Sigmoid colon (tissue), 7 donors: Measurements from ENCODE around the gene CLK1. TPM values are rescaled to one million over a fixed set of nuclear protein-coding genes. Genes with fewer than 3 reads are reported as not detected.
A peak's percentile ranks its signal among the peaks of the same experiment; 100 is the strongest.
"Not testable (repeated sequence)": the region's sequence is repeated elsewhere in the genome, so short reads cannot be mapped to it uniquely, and the experiment has no call there.

Experiments
- DNase-seq: peaks from one replicate; pipeline ENCODE4 v3.0.0-alpha.2; 2019
- H3K27ac ChIP-seq, 4 donors: fragments of 200-600 bp; sonication (generic); one replicate each; pipeline ENCODE4 v1.5.1; 2016 to 2019; ENCODE audit warnings: mild to moderate bottlenecking in 1 of 4
- H3K27me3 ChIP-seq, 3 donors: fragments of 200-600 bp; sonication (generic); one replicate each; pipeline ENCODE4 v1.5.1; 2019; ENCODE audit warnings: mild to moderate bottlenecking in 1 of 3
- H3K36me3 ChIP-seq, 4 donors: fragments of 200-600 bp; sonication (generic); one replicate each; pipeline ENCODE4 v1.5.1; 2016 to 2019
- H3K4me1 ChIP-seq, 4 donors: fragments of 200-600 bp; sonication (generic); one replicate each; pipeline ENCODE4 v1.5.1; 2017 to 2019
- H3K4me3 ChIP-seq, 4 donors: fragments of 200-600 bp; sonication (generic); one replicate each; pipeline ENCODE4 v1.5.1; 2017 to 2019; ENCODE audit warnings: mild to moderate bottlenecking in 2 of 4, moderate library complexity in 1 of 4
- H3K9me3 ChIP-seq, 4 donors: fragments of 200-600 bp in 3 of 4; sonication (generic) in 3 of 4; one replicate each; pipeline versions ENCODE4 v1.5.1 to v1.6.1; 2013 to 2019
- EP300 ChIP-seq, 4 donors: sonication (generic); formaldehyde crosslinking; IDR thresholded peaks; one replicate each; pipeline ENCODE4 v1.6.1; 2017; ENCODE audit warnings: antibody characterized with exemption in 4 of 4
- POLR2A ChIP-seq, 2 donors: fragments of 450-650 bp; IDR thresholded peaks; one replicate each; pipeline ENCODE4 v1.6.1; 2016; ENCODE audit warnings: antibody characterized with exemption in 2 of 2, mild to moderate bottlenecking in 2 of 2, moderate library complexity in 2 of 2
- POLR2AphosphoS5 ChIP-seq, 4 donors: sonication (generic); formaldehyde crosslinking; IDR thresholded peaks; one replicate each; pipeline ENCODE4 v1.6.1; 2017; ENCODE audit warnings: antibody characterized with exemption in 4 of 4
- WGBS, 2 donors: extraction: QIAGEN DNeasy Blood & Tissue Kit; methylation state at CpG; one replicate each; pipeline ENCODE4 v1.1.7; 2013; 5-methylcytosine and 5-hydroxymethylcytosine counted together
- intact Hi-C: fragments of 100-400 bp; cut with DNase I; formaldehyde crosslinking; loops from one replicate; pipeline ENCODE4 v1.15.1; 2023
- polyA plus RNA-seq, 3 donors: library from polyadenylated mRNA; stranded (reverse); fragments of 200-250 nt; gene quantifications; one replicate each; pipeline ENCODE4 v1.2.3, GENCODE V29; 2013
- total RNA-seq, 4 donors: library from RNA; depleted of rRNA; stranded (reverse); fragments of >200 nt; gene quantifications; one replicate each; pipeline ENCODE4 v1.1.0, GENCODE V29; 2016
- TF ChIP-seq, protein P1 (sequence below), 4 experiments: fragments of 450-650 bp in 3 of 4; fragments of 200-600 bp in 1 of 4; IDR thresholded peaks; one replicate each; pipeline ENCODE4 v1.5.1; 2016 to 2019; ENCODE audit warnings: antibody characterized with exemption in 4 of 4, mild to moderate bottlenecking in 3 of 4, moderate library complexity in 2 of 4
- donor health status: healthy with polysubstance abuse.
- donor health status: Bipolar disorder and iron deficiency.
- donor health status: healthy.

Gene CLK1
- total and polyA plus RNA-seq, 7 donors = 44.4 to 229 (median 150) TPM

DNA sequence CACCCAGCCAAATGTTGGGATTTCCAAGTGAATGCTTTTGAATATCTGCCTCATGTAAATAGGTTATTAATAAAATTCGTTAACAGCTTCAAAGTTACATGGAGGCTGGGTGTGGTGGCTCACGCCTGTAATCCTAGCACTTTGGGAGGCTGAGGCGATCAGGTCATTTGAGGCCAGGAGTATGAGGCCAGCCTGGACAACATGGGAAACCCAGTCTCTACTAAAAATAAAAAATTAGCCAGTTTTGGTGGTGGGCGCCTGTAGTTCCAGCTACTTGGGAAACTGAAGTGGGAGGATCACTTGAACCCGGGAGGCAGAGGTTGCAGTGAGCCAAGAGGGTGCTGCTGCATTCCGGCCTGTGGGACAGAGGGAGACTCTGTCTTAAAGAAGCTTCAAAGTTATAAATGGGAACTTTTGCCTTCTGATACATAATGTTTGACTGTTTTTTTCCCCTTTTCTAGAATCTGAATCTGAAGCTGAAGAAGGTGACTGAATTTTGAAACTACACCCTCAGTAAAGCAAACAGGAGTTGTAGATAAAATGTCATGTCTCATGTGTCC lies 42.7 kb downstream of the CLK1 start:
- peaks cover 15 to 61% (median 51%) of the 10 kb centered on the region in 4 donors for H3K36me3 ChIP-seq
- intact Hi-C loops = no loop called here

DNA sequence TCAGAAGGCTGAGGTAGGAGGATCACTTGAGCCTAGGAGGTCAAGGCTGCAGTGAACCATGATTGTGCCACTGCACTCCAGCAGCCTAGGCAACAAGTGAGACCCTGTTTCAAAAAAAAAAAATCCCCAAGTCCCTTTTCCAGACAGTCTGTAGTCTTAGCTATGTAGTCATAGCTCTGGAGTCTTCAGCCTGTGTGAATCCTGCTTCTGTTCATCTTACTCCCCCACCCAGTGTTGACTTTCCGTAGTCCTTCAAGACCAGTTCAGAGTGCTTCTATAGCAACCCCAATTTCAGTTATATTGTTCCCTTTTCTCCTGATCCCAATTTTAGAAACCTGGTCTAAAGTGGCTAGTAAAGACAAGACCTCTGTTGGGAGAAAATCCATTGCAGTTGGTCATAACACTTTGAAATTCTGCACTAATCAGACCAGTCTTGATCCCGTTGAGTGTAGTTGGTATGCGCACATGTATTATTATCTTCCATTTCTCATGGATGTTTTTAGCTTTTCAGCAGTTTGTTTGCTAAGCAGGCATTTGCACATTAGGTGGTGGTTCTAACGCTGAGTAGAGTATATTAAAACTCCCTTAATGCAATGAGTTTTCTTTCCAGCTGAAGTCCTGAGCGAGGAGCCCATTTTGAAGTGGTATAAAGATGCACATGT lies 43.8 kb downstream of the CLK1 start:
- TF ChIP-seq, protein P1, sequence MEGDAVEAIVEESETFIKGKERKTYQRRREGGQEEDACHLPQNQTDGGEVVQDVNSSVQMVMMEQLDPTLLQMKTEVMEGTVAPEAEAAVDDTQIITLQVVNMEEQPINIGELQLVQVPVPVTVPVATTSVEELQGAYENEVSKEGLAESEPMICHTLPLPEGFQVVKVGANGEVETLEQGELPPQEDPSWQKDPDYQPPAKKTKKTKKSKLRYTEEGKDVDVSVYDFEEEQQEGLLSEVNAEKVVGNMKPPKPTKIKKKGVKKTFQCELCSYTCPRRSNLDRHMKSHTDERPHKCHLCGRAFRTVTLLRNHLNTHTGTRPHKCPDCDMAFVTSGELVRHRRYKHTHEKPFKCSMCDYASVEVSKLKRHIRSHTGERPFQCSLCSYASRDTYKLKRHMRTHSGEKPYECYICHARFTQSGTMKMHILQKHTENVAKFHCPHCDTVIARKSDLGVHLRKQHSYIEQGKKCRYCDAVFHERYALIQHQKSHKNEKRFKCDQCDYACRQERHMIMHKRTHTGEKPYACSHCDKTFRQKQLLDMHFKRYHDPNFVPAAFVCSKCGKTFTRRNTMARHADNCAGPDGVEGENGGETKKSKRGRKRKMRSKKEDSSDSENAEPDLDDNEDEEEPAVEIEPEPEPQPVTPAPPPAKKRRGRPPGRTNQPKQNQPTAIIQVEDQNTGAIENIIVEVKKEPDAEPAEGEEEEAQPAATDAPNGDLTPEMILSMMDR (IDR thresholded peaks at IDR 0.05) = no peak
- no peaks in the 10 kb centered on the region for H3K27me3 ChIP-seq
- 92 to 97% methylated on average over 5 of the region's 5 CpGs for WGBS, 2 donors
- H3K36me3 ChIP-seq = peaks cover 15 to 72% (median 61%) of the 10 kb centered on the region in 4 donors
- H3K27ac ChIP-seq = no peak overlapping the region
- no peak for DNase-seq
- H3K4me3 ChIP-seq = no peak overlapping the region
- no peaks in the 10 kb centered on the region for H3K9me3 ChIP-seq
- no peaks in the 10 kb centered on the region for H3K4me1 ChIP-seq
- intact Hi-C loops = no loop called here

More for the DNA sequence above, 42.7 kb downstream of the CLK1 start:
- 91 to 97% methylated on average over 6 of the region's 6 CpGs for WGBS, 2 donors
- H3K27me3 ChIP-seq = no peaks in the 10 kb centered on the region
- H3K27ac ChIP-seq = no peak overlapping the region
- H3K9me3 ChIP-seq = no peaks in the 10 kb centered on the region
- H3K4me1 ChIP-seq = peaks cover 0 to 5% (median 0%) of the 10 kb centered on the region in 4 donors
- DNase-seq = no peak
- H3K4me3 ChIP-seq = no peak overlapping the region
- TF ChIP-seq, protein P1 (IDR thresholded peaks at IDR 0.05) = no peak

DNA sequence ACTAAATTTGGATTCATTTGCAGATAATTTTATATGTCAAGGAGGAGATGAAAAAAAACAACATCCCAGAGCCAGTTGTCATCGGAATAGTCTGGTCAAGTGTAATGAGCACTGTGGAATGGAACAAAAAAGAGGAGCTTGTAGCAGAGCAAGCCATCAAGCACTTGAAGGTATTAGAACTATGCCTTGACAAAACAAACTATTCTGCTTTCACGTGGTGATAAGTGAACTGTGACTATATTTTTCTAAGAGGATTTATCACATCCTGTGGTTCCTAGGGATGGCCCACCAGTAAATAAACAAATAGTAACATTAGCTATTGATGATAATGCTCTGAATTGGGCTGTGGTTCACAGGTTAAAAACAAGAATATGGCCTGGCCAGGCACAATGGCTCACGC lies 45.7 kb downstream of the CLK1 start:
- DNase-seq, intact Hi-C loops, H3K9me3 ChIP-seq, H3K4me3 ChIP-seq, H3K27me3 ChIP-seq, H3K27ac ChIP-seq: not testable (repeated sequence)
- WGBS, 2 donors = 86% methylated on average over 3 of the region's 3 CpGs
- peaks cover 15 to 84% (median 70%) of the 10 kb centered on the region in 4 donors for H3K36me3 ChIP-seq
- peaks cover 0 to 16% (median 14%) of the 10 kb centered on the region in 4 donors for H3K4me1 ChIP-seq

DNA sequence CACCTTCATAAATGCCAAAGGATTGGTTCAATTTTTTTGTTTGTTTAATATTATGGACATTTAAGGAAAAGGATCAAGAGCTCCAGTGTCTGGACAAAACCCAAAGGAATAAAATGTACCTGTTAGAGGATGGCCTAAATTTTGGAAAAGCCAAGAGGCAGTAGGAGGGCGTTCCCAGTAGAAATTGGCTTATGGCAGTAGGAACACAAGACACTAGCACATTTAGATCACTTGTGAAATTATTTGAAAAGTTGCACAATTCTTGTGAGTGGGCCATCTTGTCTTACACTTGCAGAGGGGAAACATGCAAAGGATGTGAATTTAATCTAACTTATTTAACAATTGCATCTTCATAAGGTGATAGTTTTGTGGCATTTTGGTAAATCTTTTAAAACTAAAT lies 49.5 kb downstream of the CLK1 start:
- Histone ChIP-seq H3K36me3 (peaks cover 5 to 66% (median 50%) of the 10 kb centered on the region in 4 donors), H3K4me1 (peaks cover 0 to 38% (median 34%) of the 10 kb centered on the region in 4 donors), H3K4me3 (no peak overlapping the region), H3K9me3 (no peaks in the 10 kb centered on the region), H3K27me3 (no peaks in the 10 kb centered on the region), H3K27ac (peak overlapping the region; percentile 10 to 100 (median 72))
- 90 to 92% methylated on average over 1 of the region's 1 CpG for WGBS, 2 donors
- intact Hi-C loops = loop anchor here (5.0 kb wide), 2 partner anchors 257 to 288 kb away; partner anchors contain the start of genes HYCC2, NDUFB3 and SGO2
- TF ChIP-seq POLR2A (IDR thresholded peaks at IDR 0.05) (no peak), POLR2AphosphoS5 (IDR thresholded peaks at IDR 0.05) (peak in 1 of 4 donors; percentile 34)
- DNase-seq = no peak

DNA sequence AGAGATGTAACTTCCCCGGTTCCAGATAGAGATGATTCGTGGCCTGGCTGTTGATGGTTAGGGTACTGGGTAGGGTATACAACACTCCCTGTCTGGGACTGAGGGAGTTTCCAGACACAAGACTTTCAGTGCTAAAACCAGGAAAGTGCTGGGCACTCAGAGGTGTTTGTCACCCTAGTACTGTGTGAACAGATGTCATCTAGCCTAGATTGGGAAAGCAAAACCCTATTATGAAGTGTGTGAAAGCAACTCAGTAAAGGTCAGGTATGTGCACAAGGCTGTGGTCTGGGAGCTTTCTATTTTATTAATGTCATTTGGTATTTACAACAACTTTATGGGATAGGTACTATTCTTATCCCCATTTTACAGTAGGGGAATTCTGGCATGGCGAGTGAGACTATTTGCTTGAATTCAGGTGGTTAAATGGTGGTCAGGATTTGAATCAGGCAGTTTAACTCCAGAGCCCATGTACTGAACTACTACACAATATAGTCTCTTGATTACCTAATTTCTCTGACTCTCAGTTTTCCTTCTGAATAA lies 50.1 kb downstream of the CLK1 start:
- no peak for TF ChIP-seq POLR2A (IDR thresholded peaks at IDR 0.05)
- TF ChIP-seq POLR2AphosphoS5 (IDR thresholded peaks at IDR 0.05) = no peak
- no peak for TF ChIP-seq EP300 (IDR thresholded peaks at IDR 0.05)
- TF ChIP-seq, protein P1 (IDR thresholded peaks at IDR 0.05) = no peak
- Histone ChIP-seq H3K27me3 (no peaks in the 10 kb centered on the region), H3K9me3 (no peaks in the 10 kb centered on the region), H3K4me3 (no peak overlapping the region), H3K27ac (peak overlapping the region; percentile 10 to 100 (median 72)), H3K36me3 (peaks cover 5 to 60% (median 45%) of the 10 kb centered on the region in 4 donors), H3K4me1 (peaks cover 0 to 38% (median 35%) of the 10 kb centered on the region in 4 donors)
- DNase-seq = no peak
- intact Hi-C loops = loop anchor here (5.0 kb wide), 2 partner anchors 258 to 287 kb away; partner anchors contain the start of genes HYCC2, NDUFB3 and SGO2
- 75 to 80% methylated on average over 3 of the region's 3 CpGs for WGBS, 2 donors
